GM18517 (cell line): ENCODE measurements around the gene ZFP82.

Source experiments
- ATAC-seq: cut with Tn5 transposase; IDR thresholded peaks from one replicate; pipeline ENCODE4 v1.9.1; 2021; ENCODE audit warnings: mild to moderate bottlenecking, moderate library complexity; ENCODE audit not compliant: unreplicated experiment

Gene ZFP82

DNA sequence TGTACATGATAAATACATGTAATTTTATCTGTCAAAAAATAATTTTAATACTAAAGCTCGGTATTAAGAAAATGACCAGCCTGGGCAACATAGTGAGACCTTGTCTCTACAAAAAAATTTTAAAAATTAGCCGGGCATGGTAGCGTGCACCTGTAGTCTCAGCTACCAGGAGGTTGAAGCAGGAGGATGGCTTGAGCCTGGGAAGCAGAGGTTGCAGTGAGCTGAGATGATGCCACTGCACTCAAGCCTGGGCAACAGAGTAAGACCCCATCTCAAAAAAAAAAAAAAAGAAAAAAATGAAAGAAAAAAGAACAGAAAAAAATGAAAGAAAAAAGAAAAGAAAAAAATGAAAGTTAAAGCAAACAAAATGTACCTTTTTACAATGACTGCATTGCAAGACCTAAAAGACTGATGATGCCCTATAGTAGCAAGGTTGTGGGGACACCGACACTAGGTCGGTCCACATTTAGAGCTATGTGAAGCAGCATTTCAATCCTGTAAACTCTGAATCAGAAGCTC lies 44.7 kb downstream of the ZFP82 start:
- no peak for ATAC-seq

- ATAC-seq: no peak
Measured at GRCh38 chr19:36371886-36372285, 46.6 kb downstream of the ZFP82 start.

DNA sequence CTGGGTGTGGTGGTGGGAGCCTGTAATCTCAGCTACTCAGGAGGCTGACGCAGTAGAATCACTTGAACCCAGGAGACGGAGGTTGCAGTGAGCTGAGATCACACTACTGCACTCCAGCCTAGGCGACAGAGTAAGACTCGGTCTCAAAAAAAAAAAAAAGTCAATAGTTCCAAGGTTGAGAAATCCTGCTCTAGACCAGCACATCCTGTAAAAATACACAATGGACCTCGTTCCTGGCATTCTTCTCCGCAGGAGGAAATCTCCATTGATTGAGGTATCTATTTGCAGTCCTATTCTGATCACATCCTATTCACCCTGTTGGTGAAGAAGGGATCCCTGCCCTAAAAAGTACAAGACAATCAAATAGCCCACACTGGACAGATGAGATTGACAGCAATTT lies 54.6 kb downstream of the ZFP82 start:
- no peak for ATAC-seq
